Heart right ventricle (tissue), 16 donors: ENCODE results near the gene C3orf18. TPM values are rescaled to one million over a fixed set of nuclear protein-coding genes. Genes with fewer than 3 reads are reported as not detected.
A peak's percentile ranks its signal among the peaks of the same experiment; 100 is the strongest.

Source experiments
- ATAC-seq, 8 donors: fragments of 200-7000 bp; cut with Tn5 transposase; one replicate each; pipeline ENCODE4 v1.9.1; 2020; ENCODE audit warnings: mild to moderate bottlenecking in 8 of 8, moderate library complexity in 8 of 8, moderate number of reproducible peaks in 1 of 8
- DNase-seq, 2 donors: peaks; one replicate each; pipeline ENCODE4 v3.0.0-alpha.2; 2020
- H3K27ac ChIP-seq, 10 donors: fragments of 200-600 bp; sonication (generic) in 2 of 10; one replicate each; pipeline versions ENCODE4 v1.5.0 to v1.8.0; 2020 to 2022; ENCODE audit warnings: mild to moderate bottlenecking in 3 of 10
- H3K27me3 ChIP-seq, 7 donors: fragments of 200-600 bp; one replicate each; pipeline ENCODE4 v1.8.0; 2021 to 2022; ENCODE audit warnings: mild to moderate bottlenecking in 2 of 7
- H3K36me3 ChIP-seq, 9 donors: fragments of 200-600 bp; sonication (generic) in 1 of 9; one replicate each; pipeline versions ENCODE4 v1.5.0 to v1.8.0; 2020 to 2022; ENCODE audit warnings: mild to moderate bottlenecking in 2 of 9
- H3K4me1 ChIP-seq, 9 donors: fragments of 200-600 bp; sonication (generic) in 1 of 9; one replicate each; pipeline versions ENCODE4 v1.5.0 to v1.8.0; 2020 to 2022; ENCODE audit warnings: mild to moderate bottlenecking in 4 of 9
- H3K4me3 ChIP-seq, 10 donors: fragments of 200-600 bp; sonication (generic) in 2 of 10; one replicate each; pipeline versions ENCODE4 v1.5.0 to v1.8.0; 2020 to 2022; ENCODE audit warnings: mild to moderate bottlenecking in 7 of 10, moderate library complexity in 2 of 10
- H3K9me3 ChIP-seq, 11 donors: fragments of 200-600 bp in 10 of 11; sonication (generic) in 2 of 11; one replicate each; pipeline versions ENCODE4 v1.5.0 to v1.8.0; 2013 to 2022; ENCODE audit warnings: mild to moderate bottlenecking in 2 of 11, control low read depth in 1 of 11, moderate library complexity in 1 of 11
- WGBS, 2 donors: extraction: QIAGEN DNeasy Blood & Tissue Kit; methylation state at CpG; one replicate each; pipeline ENCODE4 v1.1.7; 2013; ENCODE audit warnings: inconsistent platforms in 1 of 2; 5-methylcytosine and 5-hydroxymethylcytosine counted together
- intact Hi-C, 10 donors: fragments of 100-400 bp; cut with DNase I; formaldehyde crosslinking; loops; one replicate each; pipeline versions ENCODE4 v1.11.1 to v1.14.2; 2022
- polyA plus RNA-seq, 2 donors: library from polyadenylated mRNA; stranded (reverse); fragments of 200-250 nt; gene quantifications; one replicate each; pipeline ENCODE4 v1.2.3, GENCODE V29; 2013
- total RNA-seq, 10 donors: library from RNA; stranded (reverse); fragmentation: NEBNext Ultra II Directional in 3 of 10; extraction: Animal tissue kit (Norgen Biotek cat#: 25700) in 3 of 10; gene quantifications; one replicate each; pipeline versions ENCODE4 v1.2.1 to v1.2.4, GENCODE V29; 2021 to 2023
- TF ChIP-seq, protein P1 (sequence below), 9 donors: fragments of 200-600 bp; sonication (generic) in 2 of 9; IDR thresholded peaks; one replicate each; pipeline versions ENCODE4 v1.5.0 to v1.8.0; 2021 to 2022; ENCODE audit warnings: antibody characterized with exemption in 9 of 9, mild to moderate bottlenecking in 5 of 9, moderate library complexity in 1 of 9
- donor health status: Arrhythmogenic right ventricular cardiomyopathy.
- donor health status: ischemic (EF 13 %, LVEDD 7.1; RV severe dilation, severe dysfunction).
- donor health status: healthy with polysubstance abuse.
- donor health status: DM: no; HTN: yes; CAD: no.
- donor health status: DM: no; HTN: no; CAD: no.
- donor health status: ischemic (EF 25% LVEDD 6.9; RV normal size, moderate dysfunction).
- donor health status: ischemic (EF 25% LVEDD 5.7; RV mildly dilated, moderate dysfunction).
- donor health status: healthy.
- donor health status: DM: yes; HTN: yes; CAD: no.
- donor health status: Ischemic cardiomyopathy.
- donor health status: ischemic (EF 35%, LVEDD 5.7; RV mildly dilated, moderate dysfunction).
- donor health status: nonischemic (EF 11% LVEDD 7.7; RV severe dilation, severe dysfunction).
- donor health status: DM: yes; HTN: yes; CAD: no.
- donor health status: PGD.
- donor health status: ischemic (EF 29% LVEDD 5.4; RV normal size, mild dysfunction).
- donor health status: nonischemic (EF 23%, LVEDD 6.1; RV moderate dilation, normal function).

C3orf18 gene
- total and polyA plus RNA-seq, 12 donors: 19.9 to 49.9 (median 41.1) TPM

DNA sequence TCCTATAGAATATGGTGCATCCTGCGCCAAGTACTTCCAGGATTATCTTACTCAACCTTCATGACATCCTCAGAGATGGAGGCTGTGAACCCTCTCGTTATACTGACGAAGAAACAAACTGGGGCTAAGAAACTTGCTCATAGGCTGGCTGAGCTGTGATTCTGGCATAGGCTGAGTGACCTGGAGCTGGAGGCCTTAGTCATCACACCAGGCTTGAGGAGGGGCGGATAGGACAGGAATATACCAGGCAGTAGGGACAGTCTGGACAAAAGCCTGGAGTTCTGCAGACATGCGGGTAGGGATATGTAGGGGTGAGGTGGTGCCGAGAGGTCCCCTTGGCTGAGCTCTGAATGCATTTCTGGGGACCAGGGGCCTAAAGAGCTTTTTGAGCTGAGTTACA, 19.8 kb upstream of the C3orf18 start:
- TF ChIP-seq, protein P1, sequence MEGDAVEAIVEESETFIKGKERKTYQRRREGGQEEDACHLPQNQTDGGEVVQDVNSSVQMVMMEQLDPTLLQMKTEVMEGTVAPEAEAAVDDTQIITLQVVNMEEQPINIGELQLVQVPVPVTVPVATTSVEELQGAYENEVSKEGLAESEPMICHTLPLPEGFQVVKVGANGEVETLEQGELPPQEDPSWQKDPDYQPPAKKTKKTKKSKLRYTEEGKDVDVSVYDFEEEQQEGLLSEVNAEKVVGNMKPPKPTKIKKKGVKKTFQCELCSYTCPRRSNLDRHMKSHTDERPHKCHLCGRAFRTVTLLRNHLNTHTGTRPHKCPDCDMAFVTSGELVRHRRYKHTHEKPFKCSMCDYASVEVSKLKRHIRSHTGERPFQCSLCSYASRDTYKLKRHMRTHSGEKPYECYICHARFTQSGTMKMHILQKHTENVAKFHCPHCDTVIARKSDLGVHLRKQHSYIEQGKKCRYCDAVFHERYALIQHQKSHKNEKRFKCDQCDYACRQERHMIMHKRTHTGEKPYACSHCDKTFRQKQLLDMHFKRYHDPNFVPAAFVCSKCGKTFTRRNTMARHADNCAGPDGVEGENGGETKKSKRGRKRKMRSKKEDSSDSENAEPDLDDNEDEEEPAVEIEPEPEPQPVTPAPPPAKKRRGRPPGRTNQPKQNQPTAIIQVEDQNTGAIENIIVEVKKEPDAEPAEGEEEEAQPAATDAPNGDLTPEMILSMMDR (IDR thresholded peaks at IDR 0.05): no peak
- Histone ChIP-seq H3K36me3 (no peaks in the 10 kb centered on the region), H3K27ac (peak overlapping the region in 9 of 10 donors; percentile 36 to 97 (median 67)), H3K27me3 (no peaks in the 10 kb centered on the region), H3K4me3 (no peak overlapping the region), H3K4me1 (peaks cover 16 to 90% (median 71%) of the 10 kb centered on the region in 9 donors), H3K9me3 (no peaks in the 10 kb centered on the region)
- WGBS, 2 donors: 60 to 66% methylated on average over 6 of the region's 6 CpGs
- DNase-seq (no peak), ATAC-seq (peak in 7 of 8 donors; percentile 18 to 68 (median 48))
- intact Hi-C loops: no loop called here

DNA sequence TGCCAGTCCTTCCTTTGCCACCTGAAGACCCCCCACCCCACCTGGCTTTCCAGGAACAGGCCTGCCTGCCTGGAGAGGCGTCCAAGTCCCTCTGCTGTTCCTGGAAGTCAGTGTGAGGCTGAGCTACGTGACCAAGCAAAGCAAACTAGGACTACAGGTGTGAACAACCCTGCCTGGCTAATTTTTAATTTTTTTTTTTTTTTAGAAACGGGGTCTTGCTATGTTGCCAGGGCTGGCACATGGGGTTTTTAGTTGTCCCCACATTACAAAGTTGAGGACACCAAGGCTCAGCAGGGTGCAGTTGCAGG, 19.2 kb upstream of the C3orf18 start:
- no peaks in the 10 kb centered on the region for H3K9me3 ChIP-seq
- TF ChIP-seq, protein P1 (IDR thresholded peaks at IDR 0.05): no peak
- H3K27ac ChIP-seq: peak overlapping the region in 9 of 10 donors; percentile 36 to 97 (median 67)
- intact Hi-C loops: no loop called here
- peaks cover 19 to 86% (median 72%) of the 10 kb centered on the region in 9 donors for H3K4me1 ChIP-seq
- no peaks in the 10 kb centered on the region for H3K27me3 ChIP-seq
- H3K36me3 ChIP-seq: peaks cover 0 to 1% (median 0%) of the 10 kb centered on the region in 9 donors
- H3K4me3 ChIP-seq: no peak overlapping the region
- ATAC-seq (no peak), DNase-seq (no peak)
- WGBS, 2 donors: 74 to 85% methylated on average over 3 of the region's 3 CpGs

DNA sequence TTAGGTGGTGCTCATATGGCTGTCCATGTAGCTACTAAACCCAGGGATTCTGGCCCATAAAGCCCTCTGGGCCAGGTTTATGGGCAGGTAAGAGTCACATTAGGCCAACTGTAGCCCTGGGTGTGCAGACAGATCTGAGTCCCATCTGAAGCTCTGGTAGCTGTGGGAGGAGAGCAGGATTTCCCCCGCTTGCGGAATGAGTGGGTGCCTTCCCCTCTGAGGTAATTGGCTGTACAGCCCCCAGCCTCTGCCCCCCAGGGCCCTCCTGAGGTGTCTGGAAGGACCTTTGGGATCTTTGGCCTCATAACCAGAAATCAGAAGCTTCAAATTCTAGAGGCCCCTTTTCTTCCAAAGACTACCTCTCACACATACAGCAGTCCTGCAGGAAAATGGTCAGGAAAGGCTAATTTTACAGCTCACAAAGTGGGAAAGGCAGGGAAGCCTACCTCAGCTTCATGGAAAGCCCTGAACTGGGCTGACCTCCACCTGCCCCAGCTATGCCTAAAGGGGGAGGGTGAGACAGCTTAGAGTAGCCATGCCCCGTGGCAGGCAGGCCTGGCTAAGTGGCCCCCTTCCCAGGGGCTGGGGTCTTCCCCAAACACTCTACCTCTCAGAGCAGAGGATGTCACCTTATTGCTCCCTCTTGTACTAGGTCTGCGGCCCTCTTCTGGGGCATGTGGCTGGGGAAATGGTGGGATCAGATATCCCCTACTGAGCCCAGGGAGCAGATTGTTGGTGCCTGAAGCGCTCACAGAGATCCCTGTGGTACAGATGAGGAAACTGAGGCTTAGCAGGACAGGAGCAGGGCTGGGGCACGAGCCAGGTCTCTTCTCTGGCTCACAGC, 18.6 kb upstream of the C3orf18 start:
- H3K27me3 ChIP-seq: no peaks in the 10 kb centered on the region
- 87 to 88% methylated on average over 6 of the region's 6 CpGs for WGBS, 2 donors
- intact Hi-C loops: loop anchor here in 1 of 10 donors (2.0 kb wide), 1 partner anchor 15 kb away; no protein-coding TSS in a partner anchor
- no peak for ATAC-seq
- no peak overlapping the region for H3K4me3 ChIP-seq
- TF ChIP-seq, protein P1 (IDR thresholded peaks at IDR 0.05): no peak
- no peak for DNase-seq
- H3K27ac ChIP-seq: peak overlapping the region in 9 of 10 donors; percentile 24 to 88 (median 60)
- H3K36me3 ChIP-seq: peaks cover 0 to 7% (median 0%) of the 10 kb centered on the region in 9 donors
- peaks cover 19 to 83% (median 74%) of the 10 kb centered on the region in 9 donors for H3K4me1 ChIP-seq
- no peaks in the 10 kb centered on the region for H3K9me3 ChIP-seq

DNA sequence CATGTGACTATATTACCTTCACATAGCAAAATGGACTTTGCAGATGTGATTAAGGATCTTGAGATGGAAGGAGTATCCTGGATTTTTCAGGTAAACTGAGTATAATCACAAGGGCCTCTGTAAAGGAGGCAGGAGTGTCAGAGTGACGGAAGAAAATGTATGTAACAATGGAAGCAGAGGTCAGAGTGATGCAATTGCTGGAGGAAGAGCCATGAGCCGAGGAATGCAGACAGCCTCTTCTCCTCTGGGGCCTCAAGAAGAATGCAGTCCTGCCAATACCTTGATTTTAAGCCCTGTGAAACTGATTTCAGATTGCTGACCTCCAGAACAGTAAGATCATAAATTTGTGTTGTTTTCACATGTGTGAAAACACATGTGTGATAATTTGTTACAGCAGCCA, 16.8 kb upstream of the C3orf18 start:
- TF ChIP-seq, protein P1 (IDR thresholded peaks at IDR 0.05): no peak
- Histone ChIP-seq H3K4me1 (peaks cover 19 to 81% (median 65%) of the 10 kb centered on the region in 9 donors), H3K36me3 (peaks cover 0 to 25% (median 0%) of the 10 kb centered on the region in 9 donors), H3K9me3 (no peaks in the 10 kb centered on the region), H3K4me3 (no peak overlapping the region), H3K27me3 (no peaks in the 10 kb centered on the region), H3K27ac (peak overlapping the region; percentile 79 to 92 (median 86))
- intact Hi-C loops: loop anchor here in 3 of 10 donors (1.0 to 2.0 kb wide), 3 partner anchors 15 to 17 kb away; partner anchors contain the start of gene HEMK1 (in 1 of the 3)
- WGBS, 2 donors: 42 to 48% methylated on average over 2 of the region's 2 CpGs
- DNase-seq (no peak), ATAC-seq (no peak)
